PC-3 (cell line): Measurements from ENCODE around the gene EDN2. TPM values are rescaled to one million over a fixed set of nuclear protein-coding genes. Genes with fewer than 3 reads are reported as not detected.

ENCODE experiments used
- ATAC-seq: fragments of 200-7000 bp; cut with Tn5 transposase; 2 replicates; pipeline ENCODE4 v1.9.1; 2020; ENCODE audit warnings: mild to moderate bottlenecking, moderate library complexity
- BruUV-seq: library from RNA; stranded (reverse); fragments of 400-500 nt; replicated peaks from 2 replicates; lab custom pipeline; 2021; lab: Mats Ljungman, UMichigan
- CTCF ChIA-PET: fragments of 300-600 bp; sonication (Branson Sonifier 250); formaldehyde crosslinking; loops from one replicate; lab custom pipeline; 2022; ENCODE audit warnings: antibody characterized with exemption; lab: Charles Lee
- POLR2A ChIA-PET: fragments of 300-600 bp; sonication (Branson Sonifier 250); formaldehyde crosslinking; loops from one replicate; lab custom pipeline; 2022; ENCODE audit warnings: antibody characterized with exemption; ENCODE audit not compliant: unreplicated experiment; lab: Charles Lee
- DNase-seq: peaks from one replicate; pipeline ENCODE4 v3.0.0-alpha.2; 2015
- H2AFZ ChIP-seq: fragments of 300-600 bp; sonication (generic); 2 replicates; pipeline ENCODE4 v1.6.0; 2016; ENCODE audit warnings: antibody characterized with exemption, low read length
- H3F3A ChIP-seq: fragments of 300-600 bp; sonication (generic); one replicate; pipeline ENCODE4 v1.6.0; 2017; ENCODE audit warnings: antibody characterized with exemption, low read length, control low read depth, mild to moderate bottlenecking; ENCODE audit not compliant: unreplicated experiment
- H3K27ac ChIP-seq: fragments of 300-600 bp; sonication (generic); 2 replicates; pipeline ENCODE4 v1.5.1; 2016; ENCODE audit warnings: mild to moderate bottlenecking, low read length
- H3K27me3 ChIP-seq: fragments of 300-600 bp; sonication (generic); 2 replicates; pipeline ENCODE4 v1.6.1; 2016; ENCODE audit warnings: low read length, mixed read lengths
- H3K36me3 ChIP-seq: fragments of 300-600 bp; sonication (generic); 2 replicates; pipeline ENCODE4 v1.6.1; 2016; ENCODE audit warnings: low read depth, mixed run types, low read length, mixed read lengths
- H3K4me1 ChIP-seq: fragments of 300-600 bp; sonication (generic); 2 replicates; pipeline ENCODE4 v1.5.1; 2016; ENCODE audit warnings: low read length; ENCODE audit not compliant: insufficient read depth
- H3K4me2 ChIP-seq: fragments of 300-600 bp; sonication (generic); 2 replicates; pipeline ENCODE4 v1.6.0; 2016; ENCODE audit warnings: low read length
- H3K4me3 ChIP-seq: fragments of 300-600 bp; sonication (generic); 2 replicates; pipeline ENCODE4 v1.5.1; 2016; ENCODE audit warnings: mild to moderate bottlenecking, low read length, mixed read lengths
- H3K79me2 ChIP-seq: fragments of 300-600 bp; sonication (generic); 2 replicates; pipeline ENCODE4 v1.6.1; 2017; ENCODE audit warnings: low read length, mixed read lengths
- H3K9ac ChIP-seq: fragments of 300-600 bp; sonication (generic); 2 replicates; pipeline ENCODE4 v1.6.0; 2016; ENCODE audit warnings: mild to moderate bottlenecking, low read length
- H3K9me2 ChIP-seq: fragments of 300-600 bp; sonication (generic); replicated peaks from 2 replicates; pipeline ENCODE4 v1.6.1; 2016; ENCODE audit warnings: mixed run types, low read length, mixed read lengths
- H3K9me3 ChIP-seq: fragments of 300-600 bp; sonication (generic); 2 replicates; pipeline ENCODE4 v1.6.1; 2016; ENCODE audit warnings: low read length, mixed read lengths
- H4K20me1 ChIP-seq: fragments of 300-600 bp; sonication (generic); 2 replicates; pipeline ENCODE4 v1.6.1; 2016; ENCODE audit warnings: low read length, mixed read lengths
- EZH2 ChIP-seq: fragments of 300-600 bp; sonication (generic); IDR thresholded peaks from one replicate; pipeline ENCODE4 v1.6.1; 2017; ENCODE audit warnings: antibody characterized with exemption, mild to moderate bottlenecking, low read length; ENCODE audit not compliant: unreplicated experiment
- EZH2phosphoT487 ChIP-seq: fragments of 300-600 bp; sonication (generic); IDR thresholded peaks from 2 replicates; pipeline ENCODE4 v1.6.1; 2018; ENCODE audit warnings: mild to moderate bottlenecking, antibody characterized with exemption, low read length, borderline replicate concordance
- intact Hi-C: fragments of 100-400 bp; cut with micrococcal nuclease; formaldehyde crosslinking; loops from 2 replicates; pipeline ENCODE4 v1.9.0; 2023
- total RNA-seq: library from RNA; depleted of rRNA; stranded (reverse); fragments of >200 nt; gene quantifications from 2 replicates; pipeline ENCODE4 v1.2.3, GENCODE V29; 2014
- TF ChIP-seq, protein P1 (sequence below): fragments of 300-600 bp; sonication (generic); conservative IDR thresholded peaks from 2 replicates; pipeline ENCODE4 v1.5.1; 2017; ENCODE audit warnings: antibody characterized with exemption, low read depth, mild to moderate bottlenecking, low read length

EDN2 gene
- total RNA-seq, 1 experiment from 2014 or later = 0.36 TPM

DNA sequence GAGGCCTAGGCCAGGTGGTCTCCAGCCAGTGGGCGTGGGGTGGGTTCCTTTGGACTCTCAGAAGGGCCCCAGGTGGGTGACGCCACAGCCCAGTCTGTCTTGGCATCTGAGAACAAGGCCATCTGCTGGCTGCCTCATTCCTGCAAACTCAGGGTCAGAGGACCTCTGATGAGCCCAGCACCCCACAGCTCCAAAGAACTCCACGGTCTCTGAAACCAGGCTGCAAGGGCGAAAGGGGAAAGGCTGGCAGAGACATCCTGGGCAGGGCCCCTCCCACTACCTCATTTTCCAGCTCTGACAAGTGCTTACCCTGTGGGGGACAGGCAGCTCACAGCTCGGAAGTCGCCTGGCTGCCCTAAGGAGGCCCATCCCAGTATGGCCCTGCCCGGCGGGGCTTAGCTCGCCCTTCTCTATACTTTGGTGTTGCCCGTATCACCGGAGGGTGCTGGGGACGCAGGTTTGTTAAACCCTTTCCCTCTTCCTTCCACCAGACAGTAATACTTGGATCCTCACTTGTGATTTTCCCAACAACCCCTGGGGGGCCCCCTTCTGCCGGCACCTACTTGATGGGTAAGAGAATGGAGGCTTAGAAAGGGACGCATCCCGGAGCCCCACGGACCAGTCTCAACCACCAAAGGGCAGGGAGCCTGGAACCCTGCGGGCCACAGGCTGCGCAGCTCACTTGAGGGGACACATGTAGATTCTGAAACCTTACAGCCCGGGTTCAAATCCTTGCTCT is 10.9 kb upstream of the EDN2 start:
- TF ChIP-seq, protein P1, sequence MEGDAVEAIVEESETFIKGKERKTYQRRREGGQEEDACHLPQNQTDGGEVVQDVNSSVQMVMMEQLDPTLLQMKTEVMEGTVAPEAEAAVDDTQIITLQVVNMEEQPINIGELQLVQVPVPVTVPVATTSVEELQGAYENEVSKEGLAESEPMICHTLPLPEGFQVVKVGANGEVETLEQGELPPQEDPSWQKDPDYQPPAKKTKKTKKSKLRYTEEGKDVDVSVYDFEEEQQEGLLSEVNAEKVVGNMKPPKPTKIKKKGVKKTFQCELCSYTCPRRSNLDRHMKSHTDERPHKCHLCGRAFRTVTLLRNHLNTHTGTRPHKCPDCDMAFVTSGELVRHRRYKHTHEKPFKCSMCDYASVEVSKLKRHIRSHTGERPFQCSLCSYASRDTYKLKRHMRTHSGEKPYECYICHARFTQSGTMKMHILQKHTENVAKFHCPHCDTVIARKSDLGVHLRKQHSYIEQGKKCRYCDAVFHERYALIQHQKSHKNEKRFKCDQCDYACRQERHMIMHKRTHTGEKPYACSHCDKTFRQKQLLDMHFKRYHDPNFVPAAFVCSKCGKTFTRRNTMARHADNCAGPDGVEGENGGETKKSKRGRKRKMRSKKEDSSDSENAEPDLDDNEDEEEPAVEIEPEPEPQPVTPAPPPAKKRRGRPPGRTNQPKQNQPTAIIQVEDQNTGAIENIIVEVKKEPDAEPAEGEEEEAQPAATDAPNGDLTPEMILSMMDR = peak; percentile 64
- TF ChIP-seq EZH2phosphoT487 = no peak
- TF ChIP-seq EZH2 = no peak
- peak; percentile 52 for DNase-seq
- intact Hi-C loops = no loop called here
- Histone ChIP-seq H3K4me1 (peaks cover 36% of the 10 kb centered on the region), H3K79me2 (no peaks in the 10 kb centered on the region), H3K9ac (no peak overlapping the region), H3K9me2 (no peaks in the 10 kb centered on the region), H2AFZ (peak overlapping the region; percentile 79; the same call in 1 of the 2 replicates), H3K27me3 (no peaks in the 10 kb centered on the region), H4K20me1 (no peaks in the 10 kb centered on the region), H3K36me3 (no peaks in the 10 kb centered on the region), H3F3A (no peaks in the 10 kb centered on the region), H3K27ac (no peak overlapping the region), H3K4me3 (peak overlapping the region; percentile 62; the same call in 1 of the 2 replicates), H3K4me2 (peak overlapping the region; percentile 89), H3K9me3 (no peaks in the 10 kb centered on the region)
- TSS peak; percentile 94 for BruUV-seq
- CTCF ChIA-PET = no interaction called here
- POLR2A ChIA-PET = no interaction called here
- no peak for ATAC-seq

DNA sequence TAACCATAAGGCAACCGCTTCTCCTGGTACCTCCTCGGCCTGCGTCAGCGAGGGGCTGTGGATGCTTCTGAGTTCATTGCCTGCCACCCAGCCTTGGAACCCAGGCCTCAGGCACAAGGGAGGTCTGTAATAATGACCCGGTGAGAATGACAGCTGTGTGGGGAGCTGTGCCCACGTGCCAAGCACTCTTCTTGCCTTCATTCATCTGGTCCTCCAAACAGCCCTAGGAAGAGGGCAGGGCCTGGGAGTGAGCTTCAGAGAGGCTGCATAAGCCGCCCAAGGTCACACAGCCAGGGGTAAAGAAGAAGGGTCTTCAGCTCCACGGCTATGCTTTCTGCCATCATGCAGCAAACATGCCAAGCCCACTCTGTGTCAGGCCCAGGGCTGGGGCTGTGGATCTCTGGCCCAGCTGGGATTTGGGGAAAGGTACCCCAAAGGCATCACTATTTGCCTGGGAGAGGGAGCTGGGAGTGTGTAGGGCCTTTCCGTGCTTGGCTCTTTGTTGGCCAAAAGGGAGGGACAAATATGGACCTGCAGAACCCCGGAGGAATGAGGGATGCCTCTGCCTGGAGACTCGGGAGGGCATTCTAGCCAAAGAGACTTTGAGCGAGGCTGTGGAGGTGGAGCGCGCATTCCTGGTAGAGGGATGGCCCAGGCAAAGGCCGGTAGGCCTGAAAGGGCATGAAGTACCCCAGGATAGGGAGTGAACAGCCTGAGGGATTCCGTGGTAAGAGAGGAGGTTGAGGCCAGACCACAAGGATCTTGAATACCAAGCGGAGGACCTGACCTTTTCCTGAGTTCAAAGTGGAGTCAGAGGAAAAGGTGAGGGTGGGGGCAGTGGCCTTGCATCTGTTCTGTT is 10.1 kb upstream of the EDN2 start:
- DNase-seq (no peak), ATAC-seq (no peak)
- no peak overlapping the region for H3K4me2 ChIP-seq
- H3F3A ChIP-seq = no peaks in the 10 kb centered on the region
- no peaks in the 10 kb centered on the region for H3K9me2 ChIP-seq
- H3K9ac ChIP-seq = no peak overlapping the region
- TF ChIP-seq EZH2 (no peak), EZH2phosphoT487 (no peak)
- TF ChIP-seq, protein P1 = no peak
- no peak overlapping the region for H3K27ac ChIP-seq
- H2AFZ ChIP-seq = no peak overlapping the region
- no peaks in the 10 kb centered on the region for H3K79me2 ChIP-seq
- no peak overlapping the region for H3K4me3 ChIP-seq
- peaks cover 30% of the 10 kb centered on the region for H3K4me1 ChIP-seq
- no peaks in the 10 kb centered on the region for H3K36me3 ChIP-seq
- H3K27me3 ChIP-seq = no peaks in the 10 kb centered on the region
- H3K9me3 ChIP-seq = no peaks in the 10 kb centered on the region
- ChIA-PET CTCF (no interaction called here), POLR2A (no interaction called here)
- intact Hi-C loops = no loop called here
- BruUV-seq = no TSS peak
- no peaks in the 10 kb centered on the region for H4K20me1 ChIP-seq
